Kidney (tissue), 14 donors: Measurements from ENCODE around the gene SOCS3. TPM values are rescaled to one million over a fixed set of nuclear protein-coding genes. Genes with fewer than 3 reads are reported as not detected.

ENCODE experiments used
- DNase-seq, 5 donors: peaks; one replicate each; pipeline ENCODE4 v3.0.0-alpha.2; 2013 to 2020
- FAIRE-seq: peaks from 2 replicates; lab custom pipeline; 2012; peaks lifted over from hg19 to GRCh38; lab: Jason Lieb, UNC
- H3K27ac ChIP-seq, 2 donors: one replicate each; pipeline ENCODE4 v1.7.0; 2013; ENCODE audit warnings: low read depth in 2 of 2, low read length in 2 of 2, inconsistent platforms in 1 of 2
- H3K27me3 ChIP-seq: one replicate; pipeline ENCODE4 v1.7.1; 2013; ENCODE audit warnings: low read length, inconsistent platforms; ENCODE audit not compliant: control insufficient read depth, insufficient read depth
- H3K36me3 ChIP-seq, 3 donors: one replicate each; pipeline versions ENCODE4 v1.7.0 to v1.7.1; 2013; ENCODE audit warnings: low read length in 3 of 3, control low read depth in 1 of 3, inconsistent platforms in 1 of 3; ENCODE audit not compliant: insufficient read depth in 3 of 3, control insufficient read depth in 2 of 3
- H3K4me1 ChIP-seq, 3 donors: one replicate each; pipeline versions ENCODE4 v1.7.0 to v1.7.1; 2013; ENCODE audit warnings: low read length in 3 of 3, inconsistent platforms in 1 of 3, low read depth in 1 of 3; ENCODE audit not compliant: control insufficient read depth in 2 of 3, insufficient read depth in 2 of 3
- H3K4me3 ChIP-seq, 3 donors: one replicate each; pipeline versions ENCODE4 v1.7.0 to v1.8.1; 2013; ENCODE audit warnings: low read length in 3 of 3, control low read depth in 1 of 3, inconsistent platforms in 1 of 3
- H3K9ac ChIP-seq, 3 donors: one replicate each; pipeline versions ENCODE4 v1.7.0 to v1.7.1; 2013; ENCODE audit warnings: low read length in 3 of 3, control low read depth in 1 of 3, inconsistent platforms in 1 of 3
- H3K9me3 ChIP-seq, 3 donors: one replicate each; pipeline versions ENCODE4 v1.7.0 to v1.7.1; 2013; ENCODE audit warnings: low read length in 3 of 3, control low read depth in 1 of 3, inconsistent platforms in 1 of 3; ENCODE audit not compliant: control insufficient read depth in 2 of 3, insufficient read depth in 1 of 3
- intact Hi-C: fragments of 100-400 bp; cut with DNase I; formaldehyde crosslinking; loops from one replicate; pipeline ENCODE4 v1.11.1; 2022
- polyA plus RNA-seq: library from polyadenylated mRNA; stranded (reverse); fragments of 350-450 nt; fragmentation: Illumina TruSeq; extraction: RNeasy Lipid Tissue Mini Kit (QIAGEN cat#74804); gene quantifications from one replicate; pipeline ENCODE4 v1.2.3, GENCODE V29; 2014; ENCODE audit warnings: low read depth, low replicate concordance; ENCODE audit not compliant: insufficient read depth
- total RNA-seq: library from RNA; stranded (reverse); fragmentation: NEBNext Ultra II Directional; extraction: Animal tissue kit (Norgen Biotek cat#: 25700); gene quantifications from one replicate; pipeline ENCODE4 v1.2.1, GENCODE V29; 2021
- TF ChIP-seq, protein P1 (sequence below): IDR thresholded peaks from 3 replicates; pipeline ENCODE4 v1.5.1; 2012; ENCODE audit warnings: mild to moderate bottlenecking, moderate library complexity, borderline replicate concordance; ENCODE audit not compliant: insufficient read depth; ENCODE audit errors: extremely low read depth
- donor health status: control.
- donor health status: control.
- donor health status: control.
- donor health status: control.
- donor health status: control.
- donor health status: DM: yes; HTN: yes; CAD: no.
- donor health status: Normal renal cell carcinoma (clear cell type).

The SOCS3 gene
- total and polyA plus RNA-seq, 2 donors from 2014 or later, result 31.2 to 110 TPM

DNA sequence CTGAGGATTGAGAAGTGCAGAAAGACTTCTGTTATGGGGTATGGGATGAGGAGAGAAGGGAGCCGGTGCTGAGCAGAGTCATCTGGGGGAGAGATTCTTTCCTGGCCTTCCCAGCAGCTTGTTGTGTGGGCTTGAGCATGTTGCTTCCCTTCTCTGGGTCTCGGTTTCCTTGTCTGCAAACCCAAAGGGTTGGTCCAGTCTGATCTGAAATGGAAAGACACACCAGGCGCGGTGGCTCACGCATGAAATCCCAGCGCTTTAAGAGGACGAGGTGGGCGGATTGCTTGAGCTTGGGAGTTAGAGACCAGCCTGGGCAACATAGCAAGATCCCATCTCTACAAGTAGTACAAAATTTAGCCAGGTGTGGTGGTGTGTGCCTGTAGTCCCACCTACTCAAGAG lies 6.0 kb downstream of the SOCS3 start:
- no peaks in the 10 kb centered on the region for H3K27me3 ChIP-seq
- peaks cover 0 to 9% (median 3%) of the 10 kb centered on the region in 3 donors for H3K36me3 ChIP-seq
- no peaks in the 10 kb centered on the region for H3K9me3 ChIP-seq
- intact Hi-C loops, result no loop called here
- TF ChIP-seq, protein P1, sequence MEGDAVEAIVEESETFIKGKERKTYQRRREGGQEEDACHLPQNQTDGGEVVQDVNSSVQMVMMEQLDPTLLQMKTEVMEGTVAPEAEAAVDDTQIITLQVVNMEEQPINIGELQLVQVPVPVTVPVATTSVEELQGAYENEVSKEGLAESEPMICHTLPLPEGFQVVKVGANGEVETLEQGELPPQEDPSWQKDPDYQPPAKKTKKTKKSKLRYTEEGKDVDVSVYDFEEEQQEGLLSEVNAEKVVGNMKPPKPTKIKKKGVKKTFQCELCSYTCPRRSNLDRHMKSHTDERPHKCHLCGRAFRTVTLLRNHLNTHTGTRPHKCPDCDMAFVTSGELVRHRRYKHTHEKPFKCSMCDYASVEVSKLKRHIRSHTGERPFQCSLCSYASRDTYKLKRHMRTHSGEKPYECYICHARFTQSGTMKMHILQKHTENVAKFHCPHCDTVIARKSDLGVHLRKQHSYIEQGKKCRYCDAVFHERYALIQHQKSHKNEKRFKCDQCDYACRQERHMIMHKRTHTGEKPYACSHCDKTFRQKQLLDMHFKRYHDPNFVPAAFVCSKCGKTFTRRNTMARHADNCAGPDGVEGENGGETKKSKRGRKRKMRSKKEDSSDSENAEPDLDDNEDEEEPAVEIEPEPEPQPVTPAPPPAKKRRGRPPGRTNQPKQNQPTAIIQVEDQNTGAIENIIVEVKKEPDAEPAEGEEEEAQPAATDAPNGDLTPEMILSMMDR, result no peak
- no peak for DNase-seq
- peaks cover 0 to 28% (median 21%) of the 10 kb centered on the region in 3 donors for H3K4me1 ChIP-seq
- H3K9ac ChIP-seq, result peak overlapping the region in 1 of 3 donors; percentile 48
- H3K4me3 ChIP-seq, result no peak overlapping the region
- FAIRE-seq, result no peak
- peak overlapping the region; percentile 82 to 83 for H3K27ac ChIP-seq

DNA sequence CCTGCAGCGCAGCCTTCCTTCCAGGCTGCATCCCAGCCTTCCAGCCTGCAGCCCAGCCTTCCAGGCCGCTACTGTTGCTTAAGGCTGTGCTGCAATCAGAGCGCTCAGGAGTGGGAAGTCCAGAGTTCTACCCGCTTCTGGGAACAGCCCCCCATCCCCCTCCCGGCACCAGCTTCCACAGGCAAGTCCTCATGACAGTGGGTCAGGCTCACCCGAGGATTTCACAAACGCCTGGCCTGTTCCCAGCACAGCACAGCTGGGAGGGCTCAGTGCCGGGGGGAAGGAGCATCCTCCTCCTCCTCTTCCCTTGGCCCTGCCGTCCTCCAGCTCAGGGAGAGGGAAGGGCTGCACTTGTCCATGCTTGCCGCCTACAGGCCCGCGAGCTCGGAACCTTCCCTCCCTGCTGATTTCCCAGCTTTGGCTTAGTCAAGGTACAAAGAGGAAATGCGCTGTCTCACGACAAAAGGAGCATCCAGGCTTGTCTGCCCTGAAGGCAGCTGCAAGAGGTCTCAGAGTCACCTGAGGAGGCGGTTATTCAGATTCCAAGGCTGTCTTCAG lies 8.3 kb downstream of the SOCS3 start:
- Histone ChIP-seq H3K27ac (peak overlapping the region; percentile 82 to 83), H3K36me3 (no peaks in the 10 kb centered on the region), H3K27me3 (no peaks in the 10 kb centered on the region), H3K9ac (peak overlapping the region in 1 of 3 donors; percentile 41), H3K4me3 (no peak overlapping the region), H3K4me1 (peaks cover 0 to 22% (median 16%) of the 10 kb centered on the region in 3 donors), H3K9me3 (no peaks in the 10 kb centered on the region)
- intact Hi-C loops, result no loop called here
- FAIRE-seq, result no peak
- TF ChIP-seq, protein P1, result no peak
- peak; percentile 64 to 99 (median 80) for DNase-seq

DNA sequence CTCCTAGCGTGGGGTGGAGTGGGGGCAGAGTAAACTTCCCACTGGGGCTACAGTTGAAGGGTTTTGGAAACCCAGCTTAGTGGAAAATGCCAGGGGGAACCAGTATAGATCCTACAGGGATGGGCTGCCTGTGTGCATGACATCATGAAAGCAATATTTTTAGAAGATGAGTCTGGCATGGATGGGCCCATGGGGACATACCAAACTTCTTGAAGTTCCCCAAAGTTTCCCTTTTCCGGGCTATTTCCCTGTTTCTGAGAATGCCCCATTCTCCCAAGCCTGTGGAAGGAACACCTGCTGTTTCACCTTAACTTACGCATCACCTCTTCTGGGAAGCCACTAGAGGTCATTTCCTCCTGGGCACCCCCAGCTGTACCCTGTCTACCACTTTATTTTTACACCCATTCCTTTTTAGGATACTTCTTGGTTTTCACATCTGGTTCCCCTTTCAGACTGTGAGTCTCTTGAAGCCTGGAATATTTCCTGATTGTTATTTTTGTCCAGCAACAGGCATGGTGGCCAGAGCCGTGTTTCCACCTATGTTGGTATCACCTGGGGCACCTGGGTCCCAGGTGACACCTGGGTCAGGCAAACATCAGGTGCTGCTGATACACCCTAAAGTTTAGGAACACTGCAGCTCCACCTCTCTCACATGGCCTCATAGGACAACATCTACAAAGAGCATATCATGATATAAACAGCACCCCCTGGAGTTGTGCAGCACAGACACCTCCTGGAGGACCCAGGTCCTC lies 9.8 kb downstream of the SOCS3 start:
- TF ChIP-seq, protein P1, result no peak
- no peak overlapping the region for H3K27ac ChIP-seq
- FAIRE-seq, result no peak

More for the DNA sequence above, 9.8 kb downstream of the SOCS3 start:
- Histone ChIP-seq H3K9me3 (no peaks in the 10 kb centered on the region), H3K9ac (no peak overlapping the region), H3K36me3 (no peaks in the 10 kb centered on the region), H3K27me3 (no peaks in the 10 kb centered on the region), H3K4me1 (peaks cover 0 to 24% (median 16%) of the 10 kb centered on the region in 3 donors), H3K4me3 (no peak overlapping the region)
- no peak for DNase-seq
- intact Hi-C loops, result no loop called here
